Measurements from ENCODE around the gene SH3RF3.

The SH3RF3 gene

GRCh38 chr2:109185338-109185737, 56.3 kb downstream of the SH3RF3 start:
- no peak for TF ChIP-seq GATA3 (IDR thresholded peaks at IDR 0.05; ENCODE audit: low read depth, low read length)
- no peak for TF ChIP-seq GATA2 (IDR thresholded peaks at IDR 0.05; ENCODE audit: low read depth, low read length)

- TF ChIP-seq GATA2 (IDR thresholded peaks at IDR 0.05; ENCODE audit: low read depth, low read length) = no peak
- no peak for TF ChIP-seq GATA3 (IDR thresholded peaks at IDR 0.05; ENCODE audit: low read depth, low read length)
These were observed 57.0 kb downstream of the SH3RF3 start for GRCh38 chr2:109185821-109186570.

GRCh38 chr2:109186656-109187250, 57.7 kb downstream of the SH3RF3 start:
- TF ChIP-seq GATA2 (IDR thresholded peaks at IDR 0.05; ENCODE audit: low read depth, low read length) (no peak), GATA3 (IDR thresholded peaks at IDR 0.05; ENCODE audit: low read depth, low read length) (no peak)

- TF ChIP-seq GATA3 (IDR thresholded peaks at IDR 0.05; ENCODE audit: low read depth, low read length) = no peak
- TF ChIP-seq GATA2 (IDR thresholded peaks at IDR 0.05; ENCODE audit: low read depth, low read length) = no peak
These were observed 58.9 kb downstream of the SH3RF3 start for GRCh38 chr2:109187711-109188495.

GRCh38 chr2:109188496-109188890, 59.5 kb downstream of the SH3RF3 start:
- no peak for TF ChIP-seq GATA2 (IDR thresholded peaks at IDR 0.05; ENCODE audit: low read depth, low read length)
- TF ChIP-seq GATA3 (IDR thresholded peaks at IDR 0.05; ENCODE audit: low read depth, low read length) = no peak

- TF ChIP-seq GATA2 (IDR thresholded peaks at IDR 0.05; ENCODE audit: low read depth, low read length) (no peak), GATA3 (IDR thresholded peaks at IDR 0.05; ENCODE audit: low read depth, low read length) (no peak)
These were observed 59.9 kb downstream of the SH3RF3 start for GRCh38 chr2:109188898-109189297.

- TF ChIP-seq GATA3 (IDR thresholded peaks at IDR 0.05; ENCODE audit: low read depth, low read length) = no peak
- no peak for TF ChIP-seq GATA2 (IDR thresholded peaks at IDR 0.05; ENCODE audit: low read depth, low read length)
These were observed 60.7 kb downstream of the SH3RF3 start for GRCh38 chr2:109189751-109190150.

GRCh38 chr2:109193807-109194619, 65.0 kb downstream of the SH3RF3 start:
- no peak for TF ChIP-seq GATA2 (IDR thresholded peaks at IDR 0.05; ENCODE audit: low read depth, low read length)
- TF ChIP-seq GATA3 (IDR thresholded peaks at IDR 0.05; ENCODE audit: low read depth, low read length) = no peak

- TF ChIP-seq GATA3 (IDR thresholded peaks at IDR 0.05; ENCODE audit: low read depth, low read length) = no peak
- TF ChIP-seq GATA2 (IDR thresholded peaks at IDR 0.05; ENCODE audit: low read depth, low read length) = no peak
These were observed 65.6 kb downstream of the SH3RF3 start for GRCh38 chr2:109194620-109194937.

- TF ChIP-seq GATA3 (IDR thresholded peaks at IDR 0.05; ENCODE audit: low read depth, low read length) (no peak), GATA2 (IDR thresholded peaks at IDR 0.05; ENCODE audit: low read depth, low read length) (no peak)
These were observed 66.4 kb downstream of the SH3RF3 start for GRCh38 chr2:109195193-109196045.

- TF ChIP-seq GATA3 (IDR thresholded peaks at IDR 0.05; ENCODE audit: low read depth, low read length) (no peak), GATA2 (IDR thresholded peaks at IDR 0.05; ENCODE audit: low read depth, low read length) (no peak)
These were observed 67.3 kb downstream of the SH3RF3 start for GRCh38 chr2:109196081-109196875.
